PC-9 (cell line): ENCODE data around the gene BOLA2.
"Not testable (repeated sequence)": the region's sequence is repeated elsewhere in the genome, so short reads cannot be mapped to it uniquely, and the experiment has no call there.

Experiments used
- EZH2 ChIP-seq: fragments of 200-600 bp; sonication (generic); IDR thresholded peaks from 2 replicates; pipeline ENCODE4 v1.8.0; 2017; ENCODE audit warnings: antibody characterized with exemption, low read depth
- TF ChIP-seq, protein P1 (sequence below): fragments of 200-600 bp; sonication (generic); conservative IDR thresholded peaks from 2 replicates; pipeline ENCODE4 v1.6.1; 2017; ENCODE audit warnings: mixed run types, antibody characterized with exemption, mild to moderate bottlenecking, moderate library complexity

GRCh38 chr16:29457660-29458059, 3.5 kb upstream of the BOLA2 start:
- TF ChIP-seq, protein P1, sequence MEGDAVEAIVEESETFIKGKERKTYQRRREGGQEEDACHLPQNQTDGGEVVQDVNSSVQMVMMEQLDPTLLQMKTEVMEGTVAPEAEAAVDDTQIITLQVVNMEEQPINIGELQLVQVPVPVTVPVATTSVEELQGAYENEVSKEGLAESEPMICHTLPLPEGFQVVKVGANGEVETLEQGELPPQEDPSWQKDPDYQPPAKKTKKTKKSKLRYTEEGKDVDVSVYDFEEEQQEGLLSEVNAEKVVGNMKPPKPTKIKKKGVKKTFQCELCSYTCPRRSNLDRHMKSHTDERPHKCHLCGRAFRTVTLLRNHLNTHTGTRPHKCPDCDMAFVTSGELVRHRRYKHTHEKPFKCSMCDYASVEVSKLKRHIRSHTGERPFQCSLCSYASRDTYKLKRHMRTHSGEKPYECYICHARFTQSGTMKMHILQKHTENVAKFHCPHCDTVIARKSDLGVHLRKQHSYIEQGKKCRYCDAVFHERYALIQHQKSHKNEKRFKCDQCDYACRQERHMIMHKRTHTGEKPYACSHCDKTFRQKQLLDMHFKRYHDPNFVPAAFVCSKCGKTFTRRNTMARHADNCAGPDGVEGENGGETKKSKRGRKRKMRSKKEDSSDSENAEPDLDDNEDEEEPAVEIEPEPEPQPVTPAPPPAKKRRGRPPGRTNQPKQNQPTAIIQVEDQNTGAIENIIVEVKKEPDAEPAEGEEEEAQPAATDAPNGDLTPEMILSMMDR: not testable (repeated sequence)
- TF ChIP-seq EZH2: not testable (repeated sequence)
